ENCODE results near the gene KIF24.
"Not testable (repeated sequence)": the region's sequence is repeated elsewhere in the genome, so short reads cannot be mapped to it uniquely, and the experiment has no call there.

The KIF24 gene

DNA sequence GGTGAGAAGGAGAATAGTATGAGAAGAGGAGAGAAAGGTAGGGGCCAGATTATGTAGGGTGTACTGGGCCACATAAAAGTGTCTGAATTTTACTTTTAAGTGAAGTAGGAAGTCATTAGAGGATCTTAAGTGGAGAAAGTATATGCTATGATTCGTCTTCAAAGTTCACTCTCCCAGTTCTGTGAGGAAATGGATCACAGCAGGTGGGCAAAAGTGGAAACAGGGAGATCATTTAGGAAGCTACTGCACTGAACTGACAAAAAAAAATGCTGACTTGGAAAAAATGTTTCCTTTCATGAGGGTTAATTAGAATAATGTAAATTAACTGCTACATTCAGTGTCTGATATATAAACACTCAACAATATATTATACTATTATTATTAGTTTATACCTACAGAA lies 2.4 kb downstream of the KIF24 start:
- DNase-seq = no peak

DNA sequence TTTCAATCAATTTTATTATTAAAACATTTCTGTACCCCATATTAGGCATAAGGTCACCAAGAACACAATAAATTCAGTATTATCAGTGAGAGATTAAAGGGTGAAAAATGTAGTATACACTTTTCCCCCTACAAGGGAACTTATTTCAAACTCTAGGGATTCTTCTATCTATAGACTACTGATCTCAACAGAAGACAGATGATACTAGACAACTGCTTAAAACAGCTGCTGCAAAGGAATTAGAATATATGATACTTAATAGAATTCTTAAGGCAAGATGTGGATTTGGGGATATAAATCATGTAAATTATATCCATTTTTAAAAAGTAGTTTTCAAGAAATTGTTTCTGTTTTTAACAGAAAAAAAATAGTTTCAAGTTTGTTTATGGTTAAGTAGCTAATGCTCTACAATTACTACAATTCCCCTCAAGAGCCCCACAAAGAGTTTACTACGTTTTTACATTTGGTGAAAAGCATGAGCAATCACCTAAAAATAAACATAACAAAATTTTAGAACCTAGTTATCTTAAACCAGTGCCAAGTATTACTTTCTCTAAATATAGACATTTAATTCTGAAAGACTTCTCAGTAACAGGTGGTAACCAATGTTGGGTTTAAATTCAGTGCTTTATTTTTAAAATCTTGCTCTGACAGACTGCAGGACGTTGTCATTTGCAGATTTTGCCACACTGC lies 6.0 kb downstream of the KIF24 start:
- DNase-seq = no peak

DNA sequence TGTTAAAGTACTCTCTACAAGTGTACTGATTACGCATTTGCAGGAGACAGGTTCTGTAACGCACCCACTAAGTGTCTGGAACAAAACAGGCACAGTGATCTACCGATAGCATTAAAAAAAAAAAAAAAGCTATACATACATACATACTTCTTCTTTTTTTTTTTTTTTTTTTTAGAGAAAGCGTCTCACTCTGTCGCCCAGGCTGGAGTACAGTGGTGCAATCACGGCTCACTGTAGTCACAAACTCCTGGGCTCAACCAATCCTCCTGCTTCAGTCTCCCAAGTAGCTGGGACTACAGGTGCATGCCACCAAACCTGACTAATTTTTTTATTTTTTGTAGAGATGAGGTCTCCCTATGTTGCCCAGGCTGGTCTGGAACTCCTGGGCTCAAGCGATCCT lies 7.6 kb downstream of the KIF24 start:
- DNase-seq = no peak

DNA sequence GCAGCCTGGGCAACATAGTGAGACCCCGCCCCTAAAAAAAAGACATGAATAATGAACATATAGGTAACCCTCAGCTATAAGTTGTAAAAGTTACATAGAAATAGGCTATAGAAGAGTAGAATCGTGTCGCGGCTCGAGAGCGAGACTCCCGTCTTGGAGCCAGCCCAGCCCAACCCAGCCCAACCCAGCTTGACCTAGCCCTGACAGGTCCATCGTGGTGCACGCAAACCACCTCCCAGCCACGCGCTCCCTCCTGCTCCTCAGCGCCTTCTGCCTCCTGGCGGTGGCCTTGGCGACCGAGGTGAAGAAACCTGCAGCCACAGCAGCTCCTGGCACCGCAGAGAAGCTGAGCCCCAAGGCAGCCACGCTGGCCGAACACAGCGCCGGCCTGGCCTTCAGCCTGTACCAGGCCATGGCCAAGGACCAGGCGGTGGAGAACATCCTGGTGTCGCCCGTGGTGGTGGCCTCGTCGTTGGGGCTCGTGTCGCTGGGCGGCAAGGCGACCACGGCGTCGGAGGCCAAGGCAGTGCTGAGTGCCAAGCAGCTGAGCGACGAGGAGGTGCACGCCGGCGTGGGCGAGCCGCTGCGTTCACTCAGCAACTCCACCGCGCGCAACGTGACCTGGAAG lies 10.8 kb downstream of the KIF24 start:
- no peak for DNase-seq

DNA sequence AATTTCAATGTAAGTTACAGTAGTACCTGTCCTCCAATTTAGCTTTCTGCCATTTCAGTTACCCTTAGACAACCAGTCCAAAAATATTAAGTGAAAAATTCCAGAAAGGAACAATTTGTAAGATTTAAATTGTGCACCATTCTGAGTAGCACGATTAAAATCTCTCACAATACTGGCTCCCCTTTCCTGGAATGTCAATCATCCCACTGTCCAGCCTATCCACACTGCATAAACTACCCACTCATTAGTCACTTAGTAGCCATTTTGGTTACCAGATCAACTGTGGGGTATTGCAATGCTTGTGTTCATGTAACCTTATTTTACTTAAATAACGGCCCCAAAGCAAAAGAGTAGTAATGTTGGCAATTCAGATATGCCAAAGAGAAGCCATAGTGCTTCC lies 11.6 kb downstream of the KIF24 start:
- DNase-seq = no peak

DNA sequence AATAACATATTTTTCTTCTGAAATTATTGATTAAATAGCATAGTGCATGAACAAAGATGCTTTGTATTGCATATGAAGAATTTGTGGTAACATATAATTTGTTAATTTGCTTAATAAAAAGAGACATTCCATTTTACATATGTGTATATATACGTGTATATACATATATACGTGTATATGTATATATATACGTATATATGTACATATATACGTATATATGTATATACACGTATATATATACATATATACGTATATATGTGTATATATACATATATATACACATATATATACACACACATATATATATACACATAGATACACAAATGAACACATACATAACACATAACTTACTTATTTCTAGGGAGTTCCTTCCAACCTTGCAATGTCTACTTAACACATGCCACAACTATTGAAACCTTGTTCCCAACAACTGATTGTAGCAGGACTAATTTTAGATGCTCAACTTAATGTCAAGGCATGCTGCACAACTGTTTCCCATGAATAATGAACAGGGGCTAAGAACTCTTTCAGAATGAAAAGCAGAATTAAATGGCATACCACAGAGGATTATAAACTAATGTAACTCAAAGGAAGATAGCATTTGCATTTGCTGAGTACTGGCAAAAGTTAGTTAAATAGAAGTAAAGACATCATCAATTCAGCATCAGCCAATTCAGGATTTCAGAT lies 17.4 kb downstream of the KIF24 start:
- no peak for DNase-seq

DNA sequence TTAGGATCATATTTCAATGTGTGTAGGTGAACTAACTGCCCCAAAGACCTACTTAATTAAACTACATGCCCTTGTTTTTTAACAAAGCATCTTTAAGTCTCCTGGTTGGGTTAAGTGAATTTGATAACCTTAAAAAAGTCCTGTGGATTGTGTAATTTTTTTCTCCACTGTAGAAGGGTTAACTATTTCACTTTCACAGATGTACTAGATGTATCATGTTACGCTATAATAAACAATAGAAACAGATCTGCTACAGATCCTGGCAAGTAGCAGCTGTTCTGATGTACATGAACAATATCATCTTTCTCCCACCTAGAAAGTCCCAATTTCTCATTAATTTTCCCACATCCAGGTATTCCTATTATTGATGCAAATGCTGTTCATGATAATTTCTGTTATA lies 18.9 kb downstream of the KIF24 start:
- no peak for DNase-seq

DNA sequence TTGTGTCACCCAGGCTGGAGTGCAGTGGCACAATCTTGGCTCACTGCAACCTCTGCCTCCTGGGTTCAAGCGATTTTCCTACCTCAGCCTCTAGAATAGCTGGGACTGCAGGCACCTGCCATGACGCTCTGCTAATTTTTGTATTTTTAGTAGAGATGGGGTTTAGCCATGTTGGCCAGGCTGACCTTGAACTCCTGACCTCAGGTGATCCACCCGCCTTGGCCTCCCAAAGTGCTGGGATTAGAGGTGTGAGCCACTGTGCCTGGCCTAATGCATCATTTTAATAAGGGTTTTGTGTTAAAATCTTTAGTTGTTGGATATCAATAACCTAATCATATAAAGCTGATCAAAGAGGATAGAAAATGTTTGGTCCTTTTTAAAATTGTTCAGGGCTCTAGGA lies 20.8 kb downstream of the KIF24 start:
- DNase-seq = not testable (repeated sequence)

DNA sequence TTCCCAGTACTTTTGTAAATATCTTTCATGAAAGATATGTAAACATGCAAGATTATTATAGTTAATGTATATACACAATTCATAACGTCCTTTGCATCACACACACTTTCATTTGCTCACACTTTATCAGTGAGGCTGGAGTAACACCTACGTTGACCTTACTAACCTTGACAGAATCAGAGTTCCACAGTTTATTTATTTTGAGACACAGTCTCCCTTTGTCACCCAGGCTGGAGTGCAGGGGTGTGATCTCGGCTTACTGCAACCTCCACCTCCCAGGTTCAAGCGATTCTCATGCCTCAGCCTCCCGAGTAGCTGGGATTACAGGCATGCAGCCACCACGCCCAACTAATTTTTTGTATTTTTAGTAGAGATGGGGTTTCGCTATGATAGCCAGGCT lies 28.0 kb downstream of the KIF24 start:
- DNase-seq = not testable (repeated sequence)

DNA sequence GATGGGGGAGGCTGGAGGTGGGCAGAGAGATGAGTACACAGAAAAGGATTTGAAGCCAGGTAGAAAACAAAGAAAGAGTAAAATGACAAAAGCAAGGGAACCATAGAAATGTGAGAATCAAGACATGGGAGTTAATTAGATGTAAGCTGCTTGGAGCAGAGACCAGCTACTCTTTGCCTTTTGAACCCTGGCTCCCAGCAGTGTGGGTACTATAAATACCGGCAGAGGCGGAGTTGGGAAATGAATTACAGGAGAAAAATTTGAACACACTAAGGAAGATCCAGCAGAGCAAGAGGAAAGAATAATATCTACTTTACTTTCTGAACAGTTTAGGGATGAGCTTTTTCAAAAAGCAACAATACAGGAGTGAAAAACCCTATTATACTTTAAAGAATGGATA lies 36.5 kb downstream of the KIF24 start:
- DNase-seq = no peak

DNA sequence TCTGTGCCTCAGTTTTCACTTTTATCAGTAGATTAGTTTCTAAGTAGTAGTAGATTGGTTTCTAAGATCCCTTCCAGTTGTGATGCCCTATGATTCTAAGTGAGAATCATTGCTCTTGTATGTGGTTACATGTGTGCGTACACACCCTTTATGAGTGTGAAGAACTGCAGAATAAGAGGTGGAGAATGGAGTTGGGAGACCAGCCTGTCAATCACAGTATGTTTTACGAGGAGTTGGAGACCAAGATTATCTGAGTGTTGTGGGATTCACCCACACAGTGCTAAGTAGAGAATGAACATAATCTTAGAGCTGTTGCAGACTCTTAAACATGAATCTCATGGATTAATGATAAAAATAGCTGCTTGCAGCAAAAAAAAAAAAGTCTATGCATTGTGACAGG lies 37.6 kb downstream of the KIF24 start:
- no peak for DNase-seq

DNA sequence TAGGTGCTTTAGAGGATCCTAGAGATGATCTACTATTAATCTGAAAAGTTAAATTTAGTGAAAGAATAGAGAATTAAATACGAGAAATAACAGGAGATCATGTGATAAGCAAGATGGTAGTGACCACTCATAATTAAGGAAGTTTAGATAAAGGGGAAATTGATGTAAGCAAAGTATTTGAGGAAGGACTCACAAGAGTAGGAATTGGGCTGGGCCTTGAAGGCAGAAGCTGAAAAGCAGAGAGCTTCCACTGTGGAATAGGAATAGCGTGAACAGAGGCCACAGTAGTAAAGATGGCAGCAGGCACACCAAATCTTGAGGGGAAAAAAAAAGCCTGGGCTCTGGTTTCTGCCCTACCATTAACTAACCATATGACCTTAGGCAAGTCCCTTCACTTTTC lies 38.0 kb downstream of the KIF24 start:
- no peak for DNase-seq

DNA sequence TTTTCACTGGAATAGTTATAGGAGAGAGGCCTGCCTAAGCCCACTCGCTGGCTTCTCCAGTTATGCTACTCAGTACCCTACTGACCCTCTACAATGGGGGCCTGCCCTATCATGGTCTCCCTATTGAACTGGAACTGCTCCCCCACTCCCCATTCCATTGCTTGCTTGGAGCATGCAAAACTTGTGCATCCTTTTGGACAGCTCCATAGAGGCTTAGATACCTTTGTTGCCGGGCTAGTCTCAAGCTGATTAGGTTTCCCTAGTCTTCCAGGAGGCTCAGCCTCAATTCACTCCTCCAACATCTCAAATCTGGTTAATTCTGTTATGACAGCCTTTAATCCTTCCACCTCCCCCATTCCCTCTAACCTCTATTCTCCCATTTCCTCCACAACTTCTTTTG lies 39.9 kb downstream of the KIF24 start:
- no peak for DNase-seq

DNA sequence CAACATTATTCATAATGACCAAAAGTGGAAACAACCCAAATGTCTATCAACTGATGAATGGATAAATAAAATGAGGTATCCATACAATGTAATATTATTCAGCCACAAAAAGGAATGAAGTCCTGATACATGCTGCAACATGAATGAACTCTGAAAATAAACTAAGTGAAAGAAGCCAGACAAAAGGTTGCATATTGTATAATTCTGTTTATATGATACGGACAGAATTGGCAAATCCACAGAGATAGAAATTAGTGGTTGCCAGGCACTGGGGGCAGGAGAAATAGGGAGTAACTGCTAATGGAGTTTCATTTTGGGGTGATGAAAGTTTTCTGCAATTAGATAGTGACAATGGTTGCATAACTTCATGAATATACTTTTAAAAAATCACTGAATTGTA lies 47.0 kb downstream of the KIF24 start:
- DNase-seq = no peak

DNA sequence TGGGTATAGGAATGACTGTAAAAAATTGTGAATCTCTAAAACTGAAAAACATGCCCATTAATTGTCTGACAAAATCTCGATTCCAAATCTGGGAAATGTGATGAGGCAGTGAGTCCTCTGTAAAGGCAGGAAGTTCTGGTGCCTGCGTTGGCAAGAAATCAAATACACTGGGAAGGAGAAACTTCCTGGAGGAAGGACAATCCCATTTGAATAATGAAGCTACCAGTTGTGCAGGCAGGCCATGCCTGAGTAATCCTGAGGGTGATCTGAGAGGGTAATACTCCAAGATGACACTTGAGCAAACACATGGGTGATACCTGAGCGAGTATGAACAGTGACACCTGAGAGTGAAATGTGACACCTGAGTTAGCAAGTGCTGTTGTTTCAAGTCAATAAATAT lies 49.7 kb downstream of the KIF24 start:
- DNase-seq = no peak

Data from activated CD8-positive, alpha-beta memory T cell treated with anti-CD3 and anti-CD28 coated beads, Interleukin-2, amount 50 U/mL, for 4 hours (primary cell).